ENCODE measurements around the gene RASSF6.

DNA sequence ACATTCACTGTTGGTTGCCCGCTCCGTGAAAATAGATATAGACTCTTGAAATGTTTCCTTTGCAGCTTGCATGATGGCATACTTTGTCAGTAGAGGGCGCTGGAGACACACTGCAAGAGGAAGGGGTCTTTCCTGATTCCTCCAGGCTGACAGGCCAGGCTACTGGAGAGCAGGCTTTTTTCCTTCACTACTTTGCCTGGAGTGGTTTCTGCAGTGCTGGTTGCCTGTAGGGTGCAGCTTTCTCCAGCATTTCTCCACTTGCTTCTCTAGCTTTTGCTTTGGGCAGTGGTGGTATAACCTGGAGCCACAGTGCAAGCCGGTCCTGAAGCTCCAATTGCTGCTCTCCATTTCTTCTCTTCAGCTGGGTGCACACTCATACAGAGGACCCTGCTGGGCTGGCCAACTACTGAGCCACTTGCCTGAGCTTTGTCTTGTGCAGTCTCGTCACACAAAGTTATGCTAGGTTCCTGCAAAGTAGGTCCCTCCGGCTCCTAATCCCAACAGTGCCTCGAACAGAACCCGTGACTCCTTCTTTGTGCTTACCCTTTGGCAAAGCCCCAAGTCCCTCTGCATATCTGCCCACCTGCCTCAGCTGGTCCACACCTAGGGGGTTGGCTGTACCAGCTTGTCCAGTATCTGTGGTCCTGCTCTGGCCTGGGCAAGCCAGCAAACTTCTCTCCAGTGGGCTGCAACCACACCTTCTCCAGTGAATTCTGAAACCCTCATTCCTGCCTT is 46.3 kb downstream of the RASSF6 start:
- TF ChIP-seq, protein P1, sequence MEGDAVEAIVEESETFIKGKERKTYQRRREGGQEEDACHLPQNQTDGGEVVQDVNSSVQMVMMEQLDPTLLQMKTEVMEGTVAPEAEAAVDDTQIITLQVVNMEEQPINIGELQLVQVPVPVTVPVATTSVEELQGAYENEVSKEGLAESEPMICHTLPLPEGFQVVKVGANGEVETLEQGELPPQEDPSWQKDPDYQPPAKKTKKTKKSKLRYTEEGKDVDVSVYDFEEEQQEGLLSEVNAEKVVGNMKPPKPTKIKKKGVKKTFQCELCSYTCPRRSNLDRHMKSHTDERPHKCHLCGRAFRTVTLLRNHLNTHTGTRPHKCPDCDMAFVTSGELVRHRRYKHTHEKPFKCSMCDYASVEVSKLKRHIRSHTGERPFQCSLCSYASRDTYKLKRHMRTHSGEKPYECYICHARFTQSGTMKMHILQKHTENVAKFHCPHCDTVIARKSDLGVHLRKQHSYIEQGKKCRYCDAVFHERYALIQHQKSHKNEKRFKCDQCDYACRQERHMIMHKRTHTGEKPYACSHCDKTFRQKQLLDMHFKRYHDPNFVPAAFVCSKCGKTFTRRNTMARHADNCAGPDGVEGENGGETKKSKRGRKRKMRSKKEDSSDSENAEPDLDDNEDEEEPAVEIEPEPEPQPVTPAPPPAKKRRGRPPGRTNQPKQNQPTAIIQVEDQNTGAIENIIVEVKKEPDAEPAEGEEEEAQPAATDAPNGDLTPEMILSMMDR (IDR thresholded peaks at IDR 0.05), result peak; percentile 26 to 67 (median 50)
- TF ChIP-seq POLR2A (IDR thresholded peaks at IDR 0.05), result no peak

All from heart left ventricle (tissue), 13 donors.